Measurements from ENCODE around the gene SH3PXD2B.

DNA sequence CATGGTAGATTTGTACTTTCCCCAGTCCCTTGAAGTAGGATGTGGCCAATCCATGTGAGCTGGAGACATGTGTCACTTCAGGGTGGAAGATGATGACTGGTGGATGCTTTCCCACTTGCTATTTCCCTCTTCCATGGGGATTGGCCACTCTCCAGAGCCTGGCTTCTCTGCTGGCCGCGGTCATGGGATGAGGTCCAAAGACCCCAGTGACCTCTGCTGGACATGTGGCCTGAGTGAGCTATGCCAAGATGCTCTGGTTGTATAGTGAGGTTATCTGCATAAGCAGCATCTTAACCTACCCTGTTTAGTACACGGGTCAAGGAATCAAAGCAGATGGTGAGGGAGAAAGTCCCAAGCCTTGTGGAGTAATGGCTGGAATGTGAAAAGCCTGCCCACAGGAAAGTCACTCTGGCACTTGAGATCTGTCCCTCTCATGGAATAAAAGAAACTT is 47.1 kb downstream of the SH3PXD2B start:
- TF ChIP-seq EZH2 (IDR thresholded peaks at IDR 0.05; ENCODE audit: low read length, missing control alignments) (no peak), CTCF (conservative IDR thresholded peaks at IDR 0.05 in 1 of 2, IDR thresholded peaks at IDR 0.05 in 1 of 2; ENCODE audit: low read depth in 1 of 2, low read length in 2 of 2) (no peak)
